ENCODE data around the gene CLPSL1.

CLPSL1 gene

DNA sequence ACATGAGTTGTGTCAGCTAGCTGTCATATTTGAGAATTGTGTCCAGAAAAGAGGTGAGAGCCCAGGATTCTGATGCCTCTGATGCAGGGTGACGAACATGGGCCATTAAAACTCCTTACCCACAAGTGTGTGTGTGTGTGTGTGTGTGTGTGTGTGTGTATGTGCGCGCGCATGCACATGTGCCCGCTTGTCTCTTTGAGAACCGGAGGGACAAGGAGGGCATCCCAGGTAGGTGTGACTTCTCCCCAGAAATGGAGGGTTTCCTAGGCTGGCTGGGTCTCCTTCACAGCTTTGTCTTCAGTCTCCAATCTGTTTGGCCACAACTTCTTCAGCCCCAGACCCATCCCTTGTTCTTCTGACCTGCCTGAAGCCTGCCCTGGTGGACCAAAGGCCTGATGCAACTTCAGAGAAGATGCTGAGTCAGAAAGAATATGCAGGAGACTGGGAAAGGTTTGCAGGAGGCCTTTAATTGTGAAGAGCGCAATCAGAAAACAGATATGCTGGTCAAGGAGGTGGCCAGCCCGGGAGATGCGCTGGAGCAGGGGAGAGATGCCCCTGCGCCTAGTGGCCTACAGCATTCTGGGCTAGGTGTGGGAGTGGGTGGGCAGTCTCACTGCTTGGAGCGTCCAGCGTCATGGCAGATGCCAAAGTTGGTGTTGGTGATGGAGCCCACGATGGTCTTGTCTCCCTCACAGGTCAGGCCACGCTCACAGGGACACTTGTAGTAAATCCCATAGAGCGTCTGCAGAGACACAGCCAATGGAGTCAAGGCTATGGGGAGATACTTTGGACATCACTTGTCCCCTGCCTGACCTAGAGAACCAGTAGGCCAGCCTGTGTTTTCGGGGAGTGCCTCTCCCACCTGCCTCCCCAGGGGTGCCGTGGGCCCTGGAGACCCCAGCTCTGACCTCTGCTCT lies 14.0 kb downstream of the CLPSL1 start:
- H3K27me3 Mint-ChIP-seq (ENCODE audit: low read depth), result peaks cover 36% of the 10 kb centered on the region
- TF ChIP-seq, protein P1, sequence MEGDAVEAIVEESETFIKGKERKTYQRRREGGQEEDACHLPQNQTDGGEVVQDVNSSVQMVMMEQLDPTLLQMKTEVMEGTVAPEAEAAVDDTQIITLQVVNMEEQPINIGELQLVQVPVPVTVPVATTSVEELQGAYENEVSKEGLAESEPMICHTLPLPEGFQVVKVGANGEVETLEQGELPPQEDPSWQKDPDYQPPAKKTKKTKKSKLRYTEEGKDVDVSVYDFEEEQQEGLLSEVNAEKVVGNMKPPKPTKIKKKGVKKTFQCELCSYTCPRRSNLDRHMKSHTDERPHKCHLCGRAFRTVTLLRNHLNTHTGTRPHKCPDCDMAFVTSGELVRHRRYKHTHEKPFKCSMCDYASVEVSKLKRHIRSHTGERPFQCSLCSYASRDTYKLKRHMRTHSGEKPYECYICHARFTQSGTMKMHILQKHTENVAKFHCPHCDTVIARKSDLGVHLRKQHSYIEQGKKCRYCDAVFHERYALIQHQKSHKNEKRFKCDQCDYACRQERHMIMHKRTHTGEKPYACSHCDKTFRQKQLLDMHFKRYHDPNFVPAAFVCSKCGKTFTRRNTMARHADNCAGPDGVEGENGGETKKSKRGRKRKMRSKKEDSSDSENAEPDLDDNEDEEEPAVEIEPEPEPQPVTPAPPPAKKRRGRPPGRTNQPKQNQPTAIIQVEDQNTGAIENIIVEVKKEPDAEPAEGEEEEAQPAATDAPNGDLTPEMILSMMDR (IDR thresholded peaks at IDR 0.05; ENCODE audit: unreplicated experiment in 3 of 3), result no peak
- no peaks in the 10 kb centered on the region for H3K9me3 Mint-ChIP-seq
- no peaks in the 10 kb centered on the region for H3K36me3 Mint-ChIP-seq (ENCODE audit: low read depth)
- H3K4me1 Mint-ChIP-seq, result no peaks in the 10 kb centered on the region
- no peak overlapping the region for H3K27ac Mint-ChIP-seq
- H3K4me3 Mint-ChIP-seq, result no peak overlapping the region

DNA sequence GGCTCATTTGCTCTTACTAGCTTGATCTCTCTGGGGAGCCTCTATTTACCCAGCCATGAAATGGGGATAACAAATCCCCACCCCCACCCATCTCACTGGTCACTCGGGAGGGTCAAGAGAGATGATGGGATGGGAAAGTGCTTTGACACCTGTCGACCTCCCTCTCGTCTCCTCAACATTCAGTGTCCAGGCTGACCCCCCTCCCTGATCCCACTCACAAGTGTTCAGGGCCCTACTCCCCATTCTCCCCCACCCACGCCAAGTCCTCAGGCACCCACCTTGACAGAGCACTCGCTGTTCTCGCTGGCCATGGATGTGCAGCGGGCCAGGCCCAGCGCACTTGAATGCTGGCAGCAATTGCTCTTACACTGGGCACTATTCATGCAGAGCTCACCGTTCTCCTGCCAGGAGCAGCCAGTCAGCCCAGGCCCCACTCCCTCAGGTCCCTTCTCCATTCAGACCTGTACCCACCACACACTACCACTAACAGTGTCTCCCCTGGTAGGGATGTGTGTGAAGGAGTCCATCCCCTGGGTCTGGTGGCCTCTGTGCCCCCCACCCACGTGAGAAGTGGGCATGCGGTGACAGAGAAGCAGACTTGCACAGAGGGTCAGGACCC lies 14.7 kb downstream of the CLPSL1 start:
- TF ChIP-seq, protein P1 (IDR thresholded peaks at IDR 0.05; ENCODE audit: unreplicated experiment in 3 of 3), result no peak
- Mint-ChIP-seq H3K27ac (no peak overlapping the region), H3K4me3 (no peak overlapping the region)

DNA sequence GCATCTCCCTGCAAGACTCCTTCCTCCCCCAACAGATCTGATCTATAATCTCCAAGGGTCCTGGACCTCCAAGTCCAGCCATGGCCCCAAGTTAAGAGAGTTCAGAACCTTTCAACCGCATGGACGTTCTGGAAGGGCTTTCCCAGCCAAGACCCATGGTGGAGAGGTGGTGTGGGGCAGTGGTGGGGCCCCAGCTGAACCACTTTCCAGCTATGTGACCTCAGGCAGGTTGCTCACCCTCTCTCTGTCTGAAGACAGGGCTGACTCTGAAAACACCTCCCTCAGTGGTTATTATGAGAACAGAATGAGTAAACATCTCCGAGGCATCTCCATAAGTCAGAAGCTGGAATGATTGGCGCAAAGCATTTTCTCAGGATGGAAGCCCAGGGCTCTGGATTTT lies 15.4 kb downstream of the CLPSL1 start:
- H3K36me3 Mint-ChIP-seq (ENCODE audit: low read depth), result no peaks in the 10 kb centered on the region
- H3K27me3 Mint-ChIP-seq (ENCODE audit: low read depth), result peaks cover 34% of the 10 kb centered on the region
- H3K27ac Mint-ChIP-seq, result no peak overlapping the region
- TF ChIP-seq, protein P1 (IDR thresholded peaks at IDR 0.05; ENCODE audit: unreplicated experiment in 3 of 3), result no peak
- H3K4me1 Mint-ChIP-seq, result no peaks in the 10 kb centered on the region
- no peak overlapping the region for H3K4me3 Mint-ChIP-seq
- no peaks in the 10 kb centered on the region for H3K9me3 Mint-ChIP-seq

More for the DNA sequence above, 14.7 kb downstream of the CLPSL1 start:
- Mint-ChIP-seq H3K4me1 (no peaks in the 10 kb centered on the region), H3K27me3 (ENCODE audit: low read depth) (peaks cover 37% of the 10 kb centered on the region), H3K9me3 (no peaks in the 10 kb centered on the region), H3K36me3 (ENCODE audit: low read depth) (no peaks in the 10 kb centered on the region)

DNA sequence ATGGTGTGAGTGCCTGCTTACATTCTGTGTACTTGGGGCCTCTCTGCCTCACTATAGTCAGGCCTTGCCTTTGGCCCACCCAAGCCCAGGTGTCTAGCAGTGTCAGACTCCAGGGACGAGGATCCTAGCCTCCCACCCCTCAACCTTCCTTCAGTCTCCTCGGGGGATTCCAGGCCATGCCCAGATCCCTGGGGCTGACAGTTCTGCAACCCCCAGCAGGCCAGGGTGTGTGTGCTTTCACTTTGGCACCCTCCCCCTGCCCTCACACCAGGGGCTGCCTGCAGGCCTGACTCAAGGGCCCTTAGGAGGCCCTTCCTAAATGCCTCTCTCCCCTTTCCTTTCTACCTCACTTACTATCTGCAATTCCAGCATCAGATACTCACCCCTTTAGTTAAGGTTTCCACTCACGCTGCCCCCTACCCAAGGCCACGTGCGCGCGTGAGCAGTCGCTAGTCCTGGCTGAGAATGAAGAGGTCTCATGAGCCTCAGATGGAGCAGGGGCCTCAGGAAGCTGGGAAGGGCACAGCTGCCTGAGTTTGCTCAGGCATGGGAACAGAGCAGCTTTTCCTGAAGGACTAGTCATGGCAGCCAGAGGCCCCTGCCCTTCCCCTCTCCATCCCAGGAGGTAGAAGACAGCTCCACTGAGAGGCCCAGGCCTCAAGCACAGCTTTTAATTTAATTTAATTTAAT lies 17.2 kb downstream of the CLPSL1 start:
- peaks cover 24% of the 10 kb centered on the region for H3K27me3 Mint-ChIP-seq (ENCODE audit: low read depth)
- TF ChIP-seq, protein P1 (IDR thresholded peaks at IDR 0.05; ENCODE audit: unreplicated experiment in 3 of 3), result no peak
- no peaks in the 10 kb centered on the region for H3K36me3 Mint-ChIP-seq (ENCODE audit: low read depth)
- no peak overlapping the region for H3K27ac Mint-ChIP-seq
- no peaks in the 10 kb centered on the region for H3K4me1 Mint-ChIP-seq
- no peaks in the 10 kb centered on the region for H3K9me3 Mint-ChIP-seq
- no peak overlapping the region for H3K4me3 Mint-ChIP-seq

DNA sequence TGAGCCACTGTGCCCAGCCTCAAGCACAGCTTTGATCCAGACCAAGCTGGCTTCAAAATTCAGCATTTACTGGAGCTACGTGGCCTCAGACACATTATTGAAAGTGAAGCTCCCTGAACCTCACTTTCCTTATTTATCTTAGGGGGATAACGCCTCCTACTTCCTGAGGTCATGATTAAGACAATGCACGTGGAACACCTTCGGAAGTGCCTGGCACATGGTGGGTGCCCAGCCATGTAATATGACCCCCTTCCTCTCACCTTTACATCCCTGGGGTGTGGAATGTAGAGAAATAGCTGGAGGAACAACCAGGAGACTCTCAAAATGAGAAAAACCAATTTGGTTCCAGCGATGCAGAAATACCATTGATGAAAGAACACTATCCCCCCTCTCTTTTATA lies 17.9 kb downstream of the CLPSL1 start:
- peaks cover 23% of the 10 kb centered on the region for H3K27me3 Mint-ChIP-seq (ENCODE audit: low read depth)
- no peak overlapping the region for H3K27ac Mint-ChIP-seq
- no peaks in the 10 kb centered on the region for H3K4me1 Mint-ChIP-seq

More for the DNA sequence above, 17.9 kb downstream of the CLPSL1 start:
- H3K9me3 Mint-ChIP-seq, result no peaks in the 10 kb centered on the region
- TF ChIP-seq, protein P1 (IDR thresholded peaks at IDR 0.05; ENCODE audit: unreplicated experiment in 3 of 3), result no peak
- no peak overlapping the region for H3K4me3 Mint-ChIP-seq
- H3K36me3 Mint-ChIP-seq (ENCODE audit: low read depth), result no peaks in the 10 kb centered on the region

Data from nephron (organoid).